ENCODE data around the gene KLHL29.

DNA sequence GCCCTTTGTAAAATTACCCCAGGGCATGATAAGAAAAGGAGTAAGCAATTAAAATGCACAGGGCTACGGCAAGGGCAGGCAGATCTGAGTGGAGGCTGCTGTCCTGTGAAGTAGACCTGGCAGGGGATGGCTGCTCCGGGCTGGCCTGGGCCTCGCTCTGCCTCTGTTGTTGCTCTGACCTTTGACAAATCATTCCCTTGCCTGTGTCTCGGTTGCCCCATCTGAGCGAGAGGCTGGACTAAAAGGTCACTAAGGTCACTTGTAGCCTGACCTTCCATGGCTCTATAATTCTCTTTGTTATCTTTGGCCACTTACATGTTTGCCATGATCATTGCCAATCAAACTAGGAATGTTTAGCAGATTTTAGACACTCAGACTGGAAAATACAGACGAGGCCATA, 118.1 kb downstream of the KLHL29 start:
- TF ChIP-seq, protein P1, sequence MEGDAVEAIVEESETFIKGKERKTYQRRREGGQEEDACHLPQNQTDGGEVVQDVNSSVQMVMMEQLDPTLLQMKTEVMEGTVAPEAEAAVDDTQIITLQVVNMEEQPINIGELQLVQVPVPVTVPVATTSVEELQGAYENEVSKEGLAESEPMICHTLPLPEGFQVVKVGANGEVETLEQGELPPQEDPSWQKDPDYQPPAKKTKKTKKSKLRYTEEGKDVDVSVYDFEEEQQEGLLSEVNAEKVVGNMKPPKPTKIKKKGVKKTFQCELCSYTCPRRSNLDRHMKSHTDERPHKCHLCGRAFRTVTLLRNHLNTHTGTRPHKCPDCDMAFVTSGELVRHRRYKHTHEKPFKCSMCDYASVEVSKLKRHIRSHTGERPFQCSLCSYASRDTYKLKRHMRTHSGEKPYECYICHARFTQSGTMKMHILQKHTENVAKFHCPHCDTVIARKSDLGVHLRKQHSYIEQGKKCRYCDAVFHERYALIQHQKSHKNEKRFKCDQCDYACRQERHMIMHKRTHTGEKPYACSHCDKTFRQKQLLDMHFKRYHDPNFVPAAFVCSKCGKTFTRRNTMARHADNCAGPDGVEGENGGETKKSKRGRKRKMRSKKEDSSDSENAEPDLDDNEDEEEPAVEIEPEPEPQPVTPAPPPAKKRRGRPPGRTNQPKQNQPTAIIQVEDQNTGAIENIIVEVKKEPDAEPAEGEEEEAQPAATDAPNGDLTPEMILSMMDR (conservative IDR thresholded peaks at IDR 0.05; ENCODE audit: low read length), result no peak
- no peak for TF ChIP-seq EZH2phosphoT487 (IDR thresholded peaks at IDR 0.05; ENCODE audit: borderline replicate concordance)

Measured in Loucy (cell line).